Measurements from ENCODE around the gene RHOXF2B.
"Not testable (repeated sequence)": the region's sequence is repeated elsewhere in the genome, so short reads cannot be mapped to it uniquely, and the experiment has no call there.

Gene RHOXF2B

DNA sequence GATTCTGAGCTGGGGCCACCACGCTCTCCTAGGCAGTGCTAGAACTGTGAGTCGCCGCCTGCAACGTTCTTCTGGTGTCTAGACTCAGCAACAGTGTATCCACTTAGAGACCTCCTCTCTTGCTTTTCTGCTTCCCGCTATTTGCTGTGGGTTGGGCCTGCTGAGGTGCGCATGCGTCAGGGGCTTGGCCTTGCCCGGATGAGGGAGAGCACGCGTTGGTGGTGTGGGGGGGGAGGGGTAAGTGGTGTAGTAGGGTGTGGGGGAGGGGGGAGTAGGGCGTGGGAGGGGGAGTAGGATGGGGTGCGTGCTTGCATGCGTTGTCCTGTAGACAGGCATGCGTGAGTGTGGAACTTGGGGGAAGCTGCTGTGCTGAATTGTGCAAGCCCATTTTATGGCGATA, at the start of gene RHOXF2B:
RHOXF2B (minus strand) TSS at position 101 of the 400 bp plus-strand sequence. CDS start 138 bp downstream, outside the sequence.
- DNase-seq; H3K4me3 ChIP-seq (ENCODE audit: low read depth, low read length); H3K27me3 ChIP-seq (replicated peaks); H3K36me3 ChIP-seq (replicated peaks); in situ Hi-C loops (cut with HindIII; ENCODE audit: low pct_ligation_motif_present, low sequenced_read_pairs); H3K27ac ChIP-seq: not testable (repeated sequence)

DNA sequence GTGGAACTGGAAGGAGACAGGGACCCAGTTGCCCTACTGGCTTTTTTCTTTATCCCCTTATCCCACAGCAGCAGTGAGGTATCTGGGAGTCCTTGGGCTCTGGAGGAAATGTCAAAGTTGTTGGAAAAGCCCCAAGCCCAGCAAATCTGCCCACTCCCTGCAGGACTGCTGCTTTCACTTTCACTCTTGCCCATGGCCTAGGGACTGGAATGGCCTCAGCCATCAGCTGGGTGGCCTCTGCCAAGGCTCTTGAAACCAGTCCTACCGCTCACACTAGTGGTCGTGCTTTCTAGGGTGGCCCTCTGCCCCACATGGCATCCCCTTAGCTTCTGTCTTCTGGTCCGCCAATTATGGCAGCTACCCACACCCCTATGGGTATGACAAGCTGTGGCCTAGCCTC, 48.0 kb upstream of the RHOXF2B start:
- Histone ChIP-seq H3K36me3 (replicated peaks) (no peaks in the 10 kb centered on the region), H3K4me3 (ENCODE audit: low read depth, low read length) (no peak overlapping the region), H3K27ac (no peak overlapping the region), H3K27me3 (replicated peaks) (no peaks in the 10 kb centered on the region)
- in situ Hi-C loops (cut with HindIII; ENCODE audit: low pct_ligation_motif_present, low sequenced_read_pairs) = no loop called here
- no peak for DNase-seq
- TF ChIP-seq, protein P1, sequence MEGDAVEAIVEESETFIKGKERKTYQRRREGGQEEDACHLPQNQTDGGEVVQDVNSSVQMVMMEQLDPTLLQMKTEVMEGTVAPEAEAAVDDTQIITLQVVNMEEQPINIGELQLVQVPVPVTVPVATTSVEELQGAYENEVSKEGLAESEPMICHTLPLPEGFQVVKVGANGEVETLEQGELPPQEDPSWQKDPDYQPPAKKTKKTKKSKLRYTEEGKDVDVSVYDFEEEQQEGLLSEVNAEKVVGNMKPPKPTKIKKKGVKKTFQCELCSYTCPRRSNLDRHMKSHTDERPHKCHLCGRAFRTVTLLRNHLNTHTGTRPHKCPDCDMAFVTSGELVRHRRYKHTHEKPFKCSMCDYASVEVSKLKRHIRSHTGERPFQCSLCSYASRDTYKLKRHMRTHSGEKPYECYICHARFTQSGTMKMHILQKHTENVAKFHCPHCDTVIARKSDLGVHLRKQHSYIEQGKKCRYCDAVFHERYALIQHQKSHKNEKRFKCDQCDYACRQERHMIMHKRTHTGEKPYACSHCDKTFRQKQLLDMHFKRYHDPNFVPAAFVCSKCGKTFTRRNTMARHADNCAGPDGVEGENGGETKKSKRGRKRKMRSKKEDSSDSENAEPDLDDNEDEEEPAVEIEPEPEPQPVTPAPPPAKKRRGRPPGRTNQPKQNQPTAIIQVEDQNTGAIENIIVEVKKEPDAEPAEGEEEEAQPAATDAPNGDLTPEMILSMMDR (IDR thresholded peaks at IDR 0.05; ENCODE audit: low read depth, low read length, missing control alignments) = no peak

DNA sequence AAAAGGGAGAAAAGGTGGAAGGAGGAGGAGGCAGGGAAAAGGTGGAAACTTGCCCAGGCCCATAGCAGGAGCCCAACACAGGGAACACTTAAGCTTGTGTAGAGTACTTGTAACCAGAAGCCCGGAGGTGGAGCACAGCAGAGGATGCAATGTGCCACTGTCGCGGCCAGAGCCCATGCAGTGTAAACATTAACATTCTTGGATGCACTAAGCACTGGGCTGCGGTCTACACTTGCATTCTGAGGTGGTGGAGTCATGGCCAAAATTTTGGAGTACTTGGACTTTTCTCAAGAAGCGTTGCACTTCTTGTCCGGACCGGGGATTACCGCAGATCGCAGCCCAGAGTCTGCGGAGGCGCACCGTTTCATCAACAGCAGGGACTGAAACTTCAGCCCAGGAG, 42.7 kb upstream of the RHOXF2B start:
- Histone ChIP-seq H3K36me3 (replicated peaks) (no peaks in the 10 kb centered on the region), H3K27ac (no peak overlapping the region), H3K27me3 (replicated peaks) (no peaks in the 10 kb centered on the region), H3K4me3 (ENCODE audit: low read depth, low read length) (no peak overlapping the region)
- TF ChIP-seq, protein P1 (IDR thresholded peaks at IDR 0.05; ENCODE audit: low read depth, low read length, missing control alignments) = no peak
- no peak for DNase-seq
- in situ Hi-C loops (cut with HindIII; ENCODE audit: low pct_ligation_motif_present, low sequenced_read_pairs) = no loop called here

DNA sequence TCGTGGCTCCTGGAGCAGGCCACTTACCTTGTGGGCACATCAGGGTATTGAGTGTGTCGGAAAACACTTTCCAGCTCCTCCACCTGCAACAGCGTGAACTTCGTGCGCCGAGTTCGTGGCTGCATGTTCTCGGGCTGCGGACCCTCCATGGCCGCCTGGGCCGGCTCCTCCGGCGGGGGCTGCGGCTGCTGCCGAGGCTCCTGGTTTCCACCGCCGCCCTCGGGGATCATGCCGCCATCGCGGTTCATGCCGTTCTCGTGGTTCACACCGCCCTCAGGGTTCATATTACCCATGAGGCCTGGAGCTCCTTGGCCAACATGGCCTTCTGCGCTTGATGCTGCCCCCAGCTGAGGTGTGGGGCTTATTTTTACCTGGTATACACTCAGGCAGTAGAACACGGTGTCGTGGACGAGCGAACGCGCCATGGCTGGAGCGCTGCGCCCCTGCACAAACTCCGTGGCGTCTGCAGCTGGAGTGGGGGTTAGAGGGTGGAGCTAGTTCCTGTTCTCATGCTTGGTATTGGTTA, 38.0 kb upstream of the RHOXF2B start, which contains the start of gene RHOXF1:
RHOXF1 (minus strand) TSS at position 476 of the 526 bp plus-strand sequence; CDS start at position 425, 51 bp downstream.
- no peaks in the 10 kb centered on the region for H3K27me3 ChIP-seq (replicated peaks)
- H3K4me3 ChIP-seq (ENCODE audit: low read depth, low read length) = no peak within 1 kb of the TSS
- no peak for DNase-seq
- H3K27ac ChIP-seq = no peak within 1 kb of the TSS
- TF ChIP-seq, protein P1 (IDR thresholded peaks at IDR 0.05; ENCODE audit: low read depth, low read length, missing control alignments) = no peak
- in situ Hi-C loops (cut with HindIII; ENCODE audit: low pct_ligation_motif_present, low sequenced_read_pairs) = no loop called here
- no peaks in the 10 kb centered on the region for H3K36me3 ChIP-seq (replicated peaks)

DNA sequence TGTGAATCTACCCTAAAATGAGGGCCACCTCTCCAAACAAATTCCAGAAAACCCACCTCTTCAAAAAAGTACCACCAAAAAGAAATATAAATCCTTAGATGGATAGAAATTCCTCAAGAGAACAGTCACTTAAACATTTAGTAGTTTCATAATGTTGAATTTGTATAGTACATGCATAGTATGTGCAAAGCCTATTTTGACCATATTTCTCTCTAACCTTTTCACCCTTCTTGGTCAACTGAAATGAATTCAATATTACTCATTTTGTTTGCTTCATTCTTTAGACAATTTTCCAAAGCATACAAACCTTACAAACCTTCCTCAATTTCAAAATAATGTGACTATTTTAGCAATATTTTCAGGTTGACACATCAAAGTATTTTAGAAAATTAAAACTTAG, 34.1 kb upstream of the RHOXF2B start:
- in situ Hi-C loops (cut with HindIII; ENCODE audit: low pct_ligation_motif_present, low sequenced_read_pairs) = no loop called here
- H3K36me3 ChIP-seq (replicated peaks) = no peaks in the 10 kb centered on the region
- DNase-seq = no peak
- H3K27ac ChIP-seq = no peak overlapping the region
- H3K27me3 ChIP-seq (replicated peaks) = no peaks in the 10 kb centered on the region
- H3K4me3 ChIP-seq (ENCODE audit: low read depth, low read length) = no peak overlapping the region
- TF ChIP-seq, protein P1 (IDR thresholded peaks at IDR 0.05; ENCODE audit: low read depth, low read length, missing control alignments) = no peak

DNA sequence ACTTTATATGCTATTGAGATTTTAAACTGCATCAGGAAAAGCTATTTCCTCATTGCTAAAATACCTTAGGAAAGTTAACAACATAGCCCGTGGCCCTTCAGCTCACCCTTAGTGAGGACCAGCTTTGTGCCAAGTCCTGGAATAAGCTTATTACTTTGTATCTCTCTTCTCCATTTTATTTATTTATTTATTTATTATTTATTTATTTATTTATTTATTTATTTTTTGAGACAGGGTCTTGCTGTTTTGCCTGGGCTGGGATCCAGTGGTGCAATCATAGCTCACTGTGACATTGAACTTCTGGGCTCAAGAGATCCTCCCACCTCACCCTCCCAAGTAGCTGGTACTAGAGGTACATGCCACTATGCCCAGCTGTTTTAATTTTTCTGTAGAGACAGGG, 31.9 kb upstream of the RHOXF2B start:
- in situ Hi-C loops (cut with HindIII; ENCODE audit: low pct_ligation_motif_present, low sequenced_read_pairs) = no loop called here
- Histone ChIP-seq H3K36me3 (replicated peaks) (no peaks in the 10 kb centered on the region), H3K4me3 (ENCODE audit: low read depth, low read length) (no peak overlapping the region), H3K27me3 (replicated peaks) (no peaks in the 10 kb centered on the region), H3K27ac (no peak overlapping the region)
- no peak for DNase-seq
- TF ChIP-seq, protein P1 (IDR thresholded peaks at IDR 0.05; ENCODE audit: low read depth, low read length, missing control alignments) = no peak

DNA sequence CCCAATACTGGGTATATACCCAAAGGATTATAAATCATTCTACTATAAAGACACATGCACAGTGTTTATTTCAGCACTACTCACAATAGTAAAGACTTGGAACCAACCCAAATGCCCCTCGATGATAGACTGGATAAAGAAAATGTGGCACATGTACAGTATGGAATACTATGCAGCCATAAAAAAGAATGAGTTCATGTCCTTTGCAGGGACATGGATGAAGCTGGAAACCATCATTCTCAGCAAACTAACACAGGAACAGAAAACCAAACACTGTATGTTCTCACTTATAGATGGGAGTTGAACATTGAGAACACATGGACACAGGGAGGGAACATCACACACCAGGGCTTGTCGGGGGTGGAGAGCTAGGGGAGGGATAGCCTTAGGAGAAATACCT, 27.2 kb upstream of the RHOXF2B start:
- H3K4me3 ChIP-seq (ENCODE audit: low read depth, low read length); H3K27ac ChIP-seq; DNase-seq; H3K27me3 ChIP-seq (replicated peaks); in situ Hi-C loops (cut with HindIII; ENCODE audit: low pct_ligation_motif_present, low sequenced_read_pairs); H3K36me3 ChIP-seq (replicated peaks): not testable (repeated sequence)

DNA sequence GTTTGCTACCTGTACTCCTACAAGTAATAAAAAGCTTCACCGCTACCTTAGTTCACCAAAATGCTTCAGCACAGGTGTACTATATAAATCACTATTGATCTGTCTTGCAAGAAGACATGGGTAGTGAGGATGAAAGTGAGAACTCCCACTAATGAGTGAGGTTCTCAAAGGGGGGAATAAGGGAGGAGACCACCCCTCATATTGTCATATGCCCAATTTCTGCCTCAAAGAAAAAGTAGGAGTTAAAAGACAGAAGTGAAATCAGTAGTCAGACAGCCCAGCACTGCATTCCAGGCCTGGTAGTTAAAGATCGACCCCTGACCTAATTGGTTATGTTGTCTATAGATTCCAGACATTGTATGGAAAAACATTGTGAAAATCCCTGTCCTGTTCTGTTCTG, 23.6 kb upstream of the RHOXF2B start:
- DNase-seq; H3K27me3 ChIP-seq (replicated peaks); H3K27ac ChIP-seq; H3K4me3 ChIP-seq (ENCODE audit: low read depth, low read length); in situ Hi-C loops (cut with HindIII; ENCODE audit: low pct_ligation_motif_present, low sequenced_read_pairs); H3K36me3 ChIP-seq (replicated peaks): not testable (repeated sequence)
